ENCODE measurements around the gene SOWAHD.
"Not testable (repeated sequence)": the region's sequence is repeated elsewhere in the genome, so short reads cannot be mapped to it uniquely, and the experiment has no call there.

Gene SOWAHD, protein sequence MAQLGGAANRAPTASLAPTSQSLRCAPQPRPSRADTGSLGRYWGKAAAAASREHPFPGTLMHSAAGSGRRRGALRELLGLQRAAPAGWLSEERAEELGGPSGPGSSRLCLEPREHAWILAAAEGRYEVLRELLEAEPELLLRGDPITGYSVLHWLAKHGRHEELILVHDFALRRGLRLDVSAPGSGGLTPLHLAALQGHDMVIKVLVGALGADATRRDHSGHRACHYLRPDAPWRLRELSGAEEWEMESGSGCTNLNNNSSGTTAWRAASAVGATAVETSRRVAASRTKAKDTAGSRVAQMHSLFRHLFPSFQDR

DNA sequence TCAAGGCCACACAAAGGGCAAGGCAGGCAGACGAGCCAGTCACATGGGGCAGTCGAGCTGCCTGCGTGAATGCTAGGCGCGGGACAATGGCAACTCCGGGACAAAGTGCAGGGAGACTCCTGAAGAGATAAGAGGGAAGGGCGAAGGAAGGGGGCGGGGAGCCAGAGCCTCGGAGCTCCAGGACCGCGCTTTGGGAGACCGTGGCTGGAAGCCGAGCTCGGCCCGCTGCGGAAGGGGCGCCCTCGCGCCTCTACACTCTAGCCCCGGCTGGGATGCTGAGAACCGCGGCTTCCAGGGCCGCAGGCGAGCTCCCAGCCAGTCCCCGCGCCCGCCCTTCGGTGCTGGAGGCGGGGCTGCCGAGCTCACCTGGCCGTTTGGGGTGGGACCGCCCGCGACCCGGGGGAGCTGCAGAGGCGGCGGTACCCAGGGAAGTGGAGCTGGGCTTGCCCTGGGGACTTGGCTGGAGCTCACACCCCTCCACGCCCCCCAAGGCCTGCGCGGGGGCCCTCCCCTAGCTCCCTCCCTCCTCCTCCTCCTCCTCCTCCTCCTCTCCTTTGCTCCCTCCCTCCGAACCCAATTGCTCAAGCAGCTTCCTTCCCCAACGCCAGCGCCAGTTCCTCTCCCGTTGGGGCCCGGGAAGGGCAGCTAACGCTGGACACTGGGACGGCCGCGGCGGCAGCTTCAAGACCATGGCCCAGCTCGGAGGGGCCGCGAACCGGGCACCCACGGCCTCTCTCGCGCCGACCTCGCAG is at the start of gene SOWAHD:
TSS of gene SOWAHD (plus strand) at position 610 of the 752 bp plus-strand sequence. CDS start at position 690, 80 bp downstream.
- DNase-seq (ENCODE audit: low spot score) = no peak

DNA sequence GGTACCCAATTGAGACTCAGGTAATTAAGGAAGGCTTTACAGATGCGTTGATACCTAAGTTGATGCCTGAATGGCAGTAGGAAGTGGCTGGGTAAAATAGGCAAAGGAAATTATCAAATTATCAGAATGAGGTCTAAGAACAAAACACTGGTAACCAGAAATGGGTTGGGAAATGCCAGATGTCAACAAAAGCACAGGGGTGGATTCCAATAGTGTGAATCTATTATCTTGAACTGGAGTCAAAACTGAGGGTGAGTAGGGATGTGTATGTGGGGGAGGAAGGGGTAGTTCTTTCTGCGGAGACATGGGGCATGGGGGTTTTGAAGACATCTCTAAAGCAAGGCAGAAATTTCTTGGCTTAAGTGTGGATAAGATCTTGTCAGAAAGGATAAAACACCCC is 49.5 kb upstream of the SOWAHD start:
- no peak for DNase-seq (ENCODE audit: low spot score)

DNA sequence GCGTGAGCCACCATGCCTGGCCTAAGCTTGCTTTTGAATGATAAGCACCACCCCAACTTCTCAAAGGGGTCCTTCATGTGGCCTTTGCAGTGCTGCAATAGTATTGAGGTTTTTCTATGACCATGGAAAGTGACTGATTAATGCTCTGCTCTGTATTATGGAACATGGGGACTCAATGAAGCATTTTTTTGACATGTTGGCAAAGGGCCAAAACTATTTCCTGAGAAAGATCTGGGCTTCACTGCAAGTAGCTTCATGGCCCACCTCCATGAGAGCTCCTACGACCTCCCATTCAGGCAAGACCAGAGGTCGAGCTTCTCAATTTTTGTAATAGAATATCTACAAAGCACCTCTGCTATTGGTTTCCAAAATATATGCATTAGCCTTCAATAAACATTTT is 48.8 kb upstream of the SOWAHD start:
- no peak for DNase-seq (ENCODE audit: low spot score)

DNA sequence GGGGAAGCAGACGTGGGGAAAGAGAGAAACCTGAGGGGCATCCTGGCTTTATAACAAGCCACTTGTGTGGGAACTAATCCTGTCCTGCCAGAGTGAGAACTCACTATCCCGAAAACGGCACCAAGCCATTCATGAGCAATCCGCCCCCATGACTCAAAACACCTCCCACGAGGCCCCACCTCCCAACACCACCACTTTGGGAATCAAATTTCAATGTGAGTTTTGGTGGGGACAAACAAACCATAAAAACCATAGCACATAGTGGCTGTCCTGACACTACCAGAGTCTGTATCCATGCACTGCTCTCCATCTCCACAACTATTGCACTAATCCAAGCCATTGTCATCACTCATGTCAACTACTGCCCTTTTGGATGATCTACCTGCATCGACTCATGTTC is 36.9 kb upstream of the SOWAHD start:
- DNase-seq (ENCODE audit: low spot score) = no peak

DNA sequence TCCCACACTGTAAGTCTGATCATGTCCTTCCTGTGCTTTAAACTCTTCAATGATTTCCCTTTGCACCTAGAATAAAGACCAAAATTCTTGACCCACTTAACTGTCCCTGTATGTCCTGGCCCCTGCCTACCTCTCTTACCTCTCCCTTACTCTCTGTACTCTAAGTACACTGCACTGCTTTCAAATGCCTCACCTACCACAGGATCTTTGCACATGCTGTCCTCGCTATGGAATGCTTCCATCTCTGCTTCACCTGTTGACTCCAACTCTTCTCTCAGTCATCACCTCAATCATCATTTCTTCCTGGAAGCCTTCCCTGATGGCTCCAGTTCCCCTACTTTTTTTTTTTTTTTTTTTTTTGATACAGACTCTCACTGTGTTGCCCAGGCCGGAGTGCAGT is 36.5 kb upstream of the SOWAHD start:
- DNase-seq (ENCODE audit: low spot score) = no peak

DNA sequence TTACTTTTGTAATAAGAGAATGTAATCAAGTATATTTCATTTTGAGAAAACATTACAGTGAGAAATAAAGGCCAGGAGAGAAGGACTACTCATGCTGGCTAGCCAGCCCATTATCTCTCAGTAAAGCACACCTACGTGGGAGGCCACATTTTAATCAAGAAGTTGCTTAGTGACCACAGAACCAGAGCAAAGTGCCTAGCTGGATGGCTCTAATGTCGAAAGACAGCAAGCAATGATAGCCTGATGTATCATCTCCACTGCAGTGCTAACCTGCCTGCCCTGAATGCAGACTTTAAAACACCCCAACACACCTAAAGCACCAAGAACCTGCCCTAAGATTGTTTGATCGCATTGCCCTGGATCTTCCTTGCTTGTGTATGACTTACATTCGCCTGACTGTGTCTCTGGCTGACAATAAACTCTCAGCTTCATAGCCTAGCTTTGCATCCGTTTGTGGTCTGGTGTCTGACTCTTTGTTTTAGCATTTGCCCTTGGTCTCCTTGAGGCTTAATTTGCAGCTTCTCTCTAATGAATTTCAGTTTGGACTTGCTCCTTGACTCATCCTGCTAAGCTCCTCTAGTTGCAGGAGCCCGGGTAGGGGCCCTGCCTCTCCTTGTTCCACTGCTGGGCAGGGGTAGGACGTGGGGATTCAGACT is 31.4 kb upstream of the SOWAHD start:
- DNase-seq (ENCODE audit: low spot score) = peak; percentile 36

DNA sequence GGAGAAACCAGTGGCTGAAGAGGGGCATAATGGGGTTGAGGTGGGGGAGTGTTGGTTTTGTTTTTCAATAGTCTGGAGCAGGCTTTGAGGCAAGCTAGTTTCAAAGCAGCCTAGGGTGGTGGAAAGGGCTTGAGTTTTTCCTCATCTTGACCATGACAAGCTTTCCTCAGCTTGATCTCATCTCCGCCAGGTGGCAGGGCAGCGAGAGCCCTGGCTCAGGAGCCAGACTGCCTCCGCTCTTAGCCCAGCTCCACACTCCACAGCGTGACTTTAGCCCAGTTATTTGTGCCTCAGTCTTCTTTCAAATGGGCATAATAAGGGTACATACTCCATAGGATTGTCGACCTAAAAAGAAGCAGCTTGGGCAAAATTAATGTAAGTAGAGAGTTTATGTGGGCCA is 29.9 kb upstream of the SOWAHD start:
- no peak for DNase-seq (ENCODE audit: low spot score)

DNA sequence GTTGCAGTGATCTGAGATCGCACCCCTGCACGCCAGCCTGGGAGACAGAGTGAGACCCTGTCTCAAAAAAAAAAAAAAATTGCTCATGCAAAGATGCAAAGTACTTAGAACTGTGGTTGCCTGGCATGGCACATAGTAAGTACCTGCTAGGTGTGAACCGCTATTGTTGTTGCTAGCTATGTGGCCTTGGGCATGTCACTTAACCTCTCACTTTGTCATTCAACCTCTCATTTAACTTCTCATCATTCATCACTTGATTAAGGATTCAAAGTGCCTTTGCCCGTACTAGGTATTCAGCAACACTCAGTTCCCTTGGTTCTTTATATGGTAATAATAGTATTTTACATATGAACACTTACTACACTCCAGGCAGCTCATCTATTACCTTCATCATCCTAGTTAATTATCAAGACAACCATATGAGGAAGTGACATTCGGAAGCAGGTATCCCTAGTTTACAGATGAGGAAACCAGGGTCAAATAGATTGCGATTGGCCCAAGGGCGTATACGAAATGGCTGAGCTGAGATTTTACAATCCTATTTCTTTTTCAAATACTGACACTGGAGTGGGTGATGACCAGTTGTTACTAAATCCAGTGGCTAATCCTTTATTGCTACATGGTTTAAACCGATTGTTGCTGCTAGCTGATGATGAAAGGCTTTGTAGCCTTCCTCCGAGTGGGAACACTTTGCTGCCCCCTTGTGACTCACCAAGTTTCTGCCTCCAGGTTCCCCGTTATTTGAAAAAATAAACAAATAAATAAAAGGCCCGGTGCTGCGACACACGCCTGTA is 28.8 kb upstream of the SOWAHD start:
- DNase-seq (ENCODE audit: low spot score) = peak; percentile 71

DNA sequence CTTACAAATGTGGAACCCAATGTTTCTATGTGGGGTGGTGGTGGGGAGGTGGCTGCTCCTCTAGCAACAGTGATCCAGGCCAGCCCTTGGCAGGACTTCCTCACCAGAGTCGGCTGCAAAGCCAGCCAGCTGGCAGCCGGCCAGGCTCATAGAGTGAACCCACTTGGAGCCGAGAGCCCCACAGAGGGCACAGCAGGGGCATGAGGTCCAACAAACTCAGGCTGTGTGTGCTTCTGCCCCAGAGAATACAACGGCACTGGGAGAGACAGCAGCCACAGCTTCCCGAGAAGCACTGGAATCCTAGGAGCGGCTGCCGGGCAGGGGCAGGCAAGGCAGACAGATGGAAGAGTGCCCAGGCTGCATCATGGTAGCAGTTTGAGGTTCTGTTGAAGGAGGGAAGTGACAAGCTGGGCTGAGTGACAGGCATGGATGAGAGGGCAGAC is 23.5 kb upstream of the SOWAHD start:
- DNase-seq (ENCODE audit: low spot score) = no peak

DNA sequence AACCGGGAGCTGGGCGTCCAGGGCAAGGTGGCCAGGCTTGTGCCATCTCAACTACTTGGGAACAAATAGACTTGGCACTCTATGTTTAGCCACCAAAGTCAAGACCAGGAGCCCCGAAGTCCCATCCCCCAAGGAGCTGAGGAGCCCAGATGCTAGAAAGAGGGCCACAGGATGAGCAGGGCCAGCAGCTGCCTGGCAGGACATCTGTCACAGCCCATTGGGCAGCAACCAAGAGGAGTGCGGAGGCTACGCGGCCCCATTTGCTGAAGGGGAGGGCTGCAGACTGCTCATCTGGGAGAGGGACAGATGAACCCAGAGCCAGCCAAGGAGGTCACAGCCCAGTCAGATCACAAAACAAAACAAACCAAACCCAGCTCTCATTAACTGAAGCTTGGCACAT is 22.9 kb upstream of the SOWAHD start:
- no peak for DNase-seq (ENCODE audit: low spot score)

DNA sequence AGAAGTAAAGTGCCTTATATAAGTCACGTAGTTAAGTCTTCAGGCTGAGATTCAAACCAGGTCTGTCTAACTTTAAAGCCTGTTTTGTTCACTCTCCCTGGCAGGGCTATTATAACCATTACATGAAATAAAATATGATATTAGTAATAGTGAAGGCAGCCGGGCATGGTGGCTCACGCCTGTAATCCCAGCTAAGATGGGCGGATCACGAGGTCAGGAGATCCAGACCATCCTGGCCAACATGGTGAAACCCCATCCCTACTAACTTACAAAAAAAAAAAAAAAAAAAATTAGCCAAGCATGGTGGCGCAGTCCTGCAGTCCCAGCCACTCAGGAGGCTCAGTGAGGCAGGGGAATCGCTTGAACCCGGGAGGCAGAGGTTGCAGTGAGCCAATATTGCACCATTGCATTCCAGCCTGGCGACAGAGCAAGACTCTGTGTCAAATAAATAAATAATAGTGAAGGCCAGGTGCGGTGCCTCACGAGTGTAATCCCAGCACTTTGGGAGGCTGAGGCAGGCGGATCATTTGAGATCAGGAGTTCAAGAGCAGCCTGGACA is 22.1 kb upstream of the SOWAHD start:
- DNase-seq (ENCODE audit: low spot score) = no peak

DNA sequence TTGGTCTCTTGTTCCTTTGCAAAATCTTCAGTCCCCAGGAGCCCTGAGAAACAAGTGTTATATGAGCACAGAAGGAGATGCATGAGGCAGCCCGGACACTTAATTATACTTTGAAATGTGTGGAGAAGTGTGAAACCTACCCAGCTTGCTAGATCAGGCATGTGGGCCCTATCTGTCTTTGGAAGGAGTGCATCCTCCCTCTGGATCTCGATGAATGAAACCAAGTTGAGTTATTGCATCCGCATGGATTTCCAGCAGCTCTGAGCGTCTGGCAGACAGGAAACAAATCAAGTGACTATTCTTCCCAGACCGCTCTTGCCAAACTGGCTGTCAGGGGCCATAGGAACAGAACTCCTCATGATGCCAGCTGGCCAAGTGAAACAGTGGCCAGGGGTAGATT is 19.6 kb upstream of the SOWAHD start:
- no peak for DNase-seq (ENCODE audit: low spot score)

DNA sequence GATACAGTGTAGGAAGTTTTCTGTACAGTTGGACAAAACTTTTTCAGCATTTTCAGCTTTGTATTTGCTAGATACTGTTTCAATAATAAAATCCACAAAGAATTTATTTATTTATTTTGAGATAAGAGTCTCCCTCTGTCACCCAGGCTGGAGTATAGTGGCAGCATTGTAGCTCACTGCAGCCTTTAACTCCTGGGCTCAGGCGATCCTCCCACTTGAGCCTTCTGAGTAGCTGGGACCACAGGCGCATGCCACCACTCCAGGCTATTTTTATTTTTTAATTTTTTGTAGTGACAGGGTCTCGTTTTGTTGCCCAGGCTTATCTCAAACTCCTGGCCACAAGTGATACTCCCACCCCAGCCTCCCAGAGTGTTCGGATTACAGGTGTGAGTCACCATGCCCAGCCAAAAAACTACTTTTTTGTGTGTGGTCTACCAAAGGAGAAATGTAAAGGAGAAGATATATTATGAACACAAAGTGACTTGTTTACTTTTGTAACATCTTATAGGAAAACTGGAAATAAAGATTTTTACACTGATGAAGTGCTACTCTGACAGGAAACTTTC is 13.0 kb upstream of the SOWAHD start:
- no peak for DNase-seq (ENCODE audit: low spot score)

DNA sequence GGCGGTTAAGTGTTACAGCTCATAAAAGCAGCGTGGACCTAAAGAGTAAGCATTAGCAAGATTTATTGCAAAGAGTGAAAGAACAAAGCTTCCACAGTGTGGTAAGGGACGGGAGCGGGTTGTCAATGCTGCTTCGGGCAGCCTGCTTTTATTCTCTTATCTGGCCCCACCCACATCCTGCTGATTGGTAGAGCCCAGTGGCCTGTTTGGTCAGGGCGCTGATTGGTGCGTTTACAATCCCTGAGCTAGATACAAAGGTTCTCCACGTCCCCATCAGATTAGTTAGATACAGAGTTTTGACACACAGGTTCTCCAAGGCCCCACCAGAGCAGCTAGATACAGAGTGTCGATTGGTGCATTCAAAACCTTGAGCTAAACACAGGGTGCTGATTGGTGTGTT is 8.3 kb upstream of the SOWAHD start:
- not testable (repeated sequence) for DNase-seq (ENCODE audit: low spot score)

DNA sequence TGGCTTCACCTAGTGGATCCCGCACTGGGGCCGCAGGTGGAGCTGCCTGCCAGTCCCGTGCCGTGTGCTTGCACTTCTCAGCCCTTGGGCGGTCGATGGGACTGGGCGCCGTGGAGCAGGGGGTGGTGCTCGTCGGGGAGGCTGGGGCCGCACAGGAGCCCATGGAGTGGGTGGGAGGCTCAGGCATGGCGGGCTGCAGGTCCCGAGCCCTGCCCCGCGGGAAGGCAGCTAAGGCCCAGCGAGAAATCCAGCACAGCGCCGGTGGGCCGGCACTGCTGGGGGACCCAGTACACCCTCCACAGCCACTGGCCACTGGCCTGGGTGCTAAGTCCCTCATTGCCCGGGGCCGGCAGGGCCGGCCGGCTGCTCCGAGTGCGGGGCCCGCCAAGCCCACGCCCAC is 7.6 kb upstream of the SOWAHD start:
- not testable (repeated sequence) for DNase-seq (ENCODE audit: low spot score)

DNA sequence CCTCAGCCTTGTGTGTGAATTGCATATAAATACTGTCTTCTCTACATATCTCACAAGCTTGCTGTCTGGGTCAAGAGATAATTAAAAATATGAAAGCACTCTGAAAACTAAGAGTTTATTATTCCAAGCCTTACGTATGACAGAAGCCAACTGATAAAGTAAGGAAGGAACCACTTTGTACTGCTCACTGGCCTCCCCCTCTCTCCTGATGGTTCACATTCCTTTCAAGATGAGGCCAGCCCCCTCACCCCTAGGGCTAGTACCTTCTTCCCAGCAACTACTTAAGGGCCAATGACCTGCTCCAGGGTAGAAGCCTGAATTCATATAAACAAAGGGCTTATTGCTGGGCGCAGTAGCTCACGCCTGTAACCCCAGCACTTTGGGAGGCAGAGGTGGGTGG is 5.4 kb upstream of the SOWAHD start:
- no peak for DNase-seq (ENCODE audit: low spot score)

DNA sequence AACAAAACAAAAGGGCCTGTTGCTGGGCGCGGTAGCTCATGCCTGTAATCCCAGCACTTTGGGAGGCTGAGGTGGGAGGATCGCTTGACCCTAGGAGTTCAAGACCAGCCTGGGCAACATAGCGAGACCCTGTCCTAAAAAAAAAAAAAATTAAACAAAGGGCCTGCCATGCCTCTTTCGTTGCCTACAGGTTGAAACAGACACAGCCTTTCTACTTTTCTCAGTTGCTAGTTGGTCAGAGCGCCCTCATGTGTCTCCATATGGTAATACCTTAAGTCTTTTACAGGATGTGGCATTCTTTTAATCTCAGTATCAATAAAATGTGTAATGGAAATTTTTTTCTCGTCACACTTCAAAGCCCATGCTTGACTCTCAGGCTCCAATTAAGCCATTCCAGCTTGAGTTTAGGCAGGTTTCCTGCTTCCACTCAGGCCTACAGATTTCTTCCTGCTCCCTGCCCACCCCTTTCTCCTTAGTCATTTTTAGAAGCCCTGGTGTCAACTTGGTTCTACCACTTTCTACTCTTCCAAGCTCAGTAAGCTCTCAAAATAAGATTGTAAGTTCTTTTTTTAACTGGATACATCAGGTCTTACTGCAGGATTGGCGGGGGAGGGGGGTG is 4.6 kb upstream of the SOWAHD start:
- peak; percentile 79 for DNase-seq (ENCODE audit: low spot score)

DNA sequence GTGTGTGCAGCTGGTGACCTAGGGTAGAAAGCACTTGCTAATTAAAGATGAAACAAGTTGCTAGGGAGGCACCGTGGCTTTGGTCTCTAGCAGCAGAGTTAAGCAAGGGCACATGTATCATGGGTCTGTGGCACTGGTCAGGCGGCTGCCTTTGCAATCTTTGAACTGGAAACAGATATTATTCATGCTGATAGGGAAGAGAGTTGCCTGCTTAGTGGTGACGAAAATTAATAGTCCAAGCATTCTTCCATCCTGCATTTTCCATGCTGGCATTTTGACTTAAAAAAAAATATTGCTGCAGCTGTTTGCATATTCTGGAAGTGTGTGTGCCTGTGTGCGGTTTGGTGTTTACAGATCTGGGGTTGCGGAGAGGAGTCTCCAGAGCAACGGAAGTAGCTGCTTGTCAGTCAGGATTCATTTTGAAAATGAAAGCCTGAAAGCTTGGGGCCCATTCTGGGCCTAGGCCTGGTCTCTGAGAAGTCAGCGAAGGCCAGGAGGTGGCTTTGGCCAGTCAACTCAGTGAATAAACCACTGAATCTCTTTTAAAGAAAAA is 2.3 kb upstream of the SOWAHD start:
- peak; percentile 46 for DNase-seq (ENCODE audit: low spot score)

DNA sequence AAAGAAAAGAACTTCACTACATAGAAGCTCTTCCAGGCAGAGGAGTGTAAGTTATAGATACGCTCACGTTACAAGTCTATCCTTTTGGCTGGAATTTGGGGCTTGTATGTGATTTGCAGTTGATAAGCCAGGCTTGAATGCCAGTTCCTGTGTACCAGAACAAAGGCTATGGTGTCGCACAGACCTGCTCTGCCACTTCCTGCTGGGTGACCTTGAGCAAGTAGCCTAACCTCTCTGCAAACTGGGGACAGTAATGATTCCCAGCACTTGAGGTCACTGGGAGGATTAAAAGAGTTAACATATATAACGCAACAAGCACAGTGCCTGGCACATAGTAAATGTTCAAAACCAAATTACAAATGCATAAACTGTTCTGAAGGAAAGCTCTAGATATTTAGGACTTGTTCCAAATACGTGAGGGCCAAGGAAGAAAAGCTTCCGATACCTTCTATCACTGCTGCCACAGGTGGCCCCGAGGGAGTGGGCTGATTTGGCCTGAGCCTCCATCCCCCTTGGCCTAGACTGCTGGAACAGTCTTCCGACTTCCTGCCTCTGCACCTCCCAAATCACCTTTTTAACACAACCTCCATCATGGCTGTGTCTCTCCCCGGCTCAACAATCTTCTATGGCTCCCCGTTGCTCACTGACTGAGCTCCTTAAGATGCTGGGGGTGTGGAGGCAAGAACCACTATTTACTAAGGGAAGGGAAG is 1.3 kb upstream of the SOWAHD start:
- DNase-seq (ENCODE audit: low spot score) = no peak

DNA sequence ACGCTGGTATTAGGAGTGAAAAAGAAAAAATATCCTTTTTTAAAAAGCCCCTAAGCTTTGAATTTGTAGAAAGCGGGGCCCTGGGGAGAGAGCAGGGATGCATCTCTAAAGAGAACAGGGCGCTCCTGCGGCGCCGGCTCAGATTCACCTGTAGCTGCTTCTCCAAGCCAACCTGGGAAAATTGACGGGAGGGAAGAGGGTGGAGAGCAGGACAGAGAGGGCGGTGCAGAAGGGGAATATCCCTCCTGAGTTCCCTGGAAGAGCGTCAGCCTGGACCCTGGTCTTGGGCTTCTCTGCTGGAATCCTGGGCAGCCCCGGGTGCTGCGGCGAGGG is 776 bp upstream of the SOWAHD start:
- no peak for DNase-seq (ENCODE audit: low spot score)

Measured in CD4-positive, alpha-beta T cell treated with Interleukin-2 at 100 ng/mL for 4 hours (primary cell).